ENCODE measurements around the gene CNTN3. TPM values are rescaled to one million over a fixed set of nuclear protein-coding genes. Genes with fewer than 3 reads are reported as not detected.

The CNTN3 gene
- total RNA-seq, 1 experiment from 2014 or later, result not detected

- Histone ChIP-seq H3K36me3 (ENCODE audit: control insufficient read depth in 1 of 2, insufficient read depth in 2 of 2, low read length in 2 of 2) (no peaks in the 10 kb centered on the region), H3K4me3 (replicated peaks in 1 of 2; ENCODE audit: low read depth in 1 of 2, low read length in 2 of 2) (no peak overlapping the region), H3K4me1 (ENCODE audit: control insufficient read depth in 1 of 2, insufficient read depth in 2 of 2, low read length in 2 of 2) (no peaks in the 10 kb centered on the region), H3K9me2 (ENCODE audit: insufficient read depth) (no peaks in the 10 kb centered on the region), H3K27ac (ENCODE audit: low read depth, low read length) (no peak overlapping the region), H2AFZ (ENCODE audit: low read depth, low read length, poor library complexity, severe bottlenecking) (no peak overlapping the region), H3K27me3 (ENCODE audit: insufficient read depth, low read length) (no peaks in the 10 kb centered on the region), H3K9me3 (ENCODE audit: control insufficient read depth in 1 of 2, insufficient read depth in 1 of 2, low read depth in 1 of 2, low read length in 2 of 2) (peaks cover 11 to 29% of the 10 kb centered on the region in 2 experiments; a peak in 2 of 4 replicates), H3K9ac (ENCODE audit: low read length) (no peak overlapping the region), H4K20me1 (ENCODE audit: insufficient read depth) (no peaks in the 10 kb centered on the region), H3K4me2 (ENCODE audit: low read length) (no peak overlapping the region), H3K79me2 (ENCODE audit: insufficient read depth, low read length) (no peaks in the 10 kb centered on the region)
- DNase-seq (ENCODE audit: low read depth, low spot score), result no peak
- TF ChIP-seq, protein P1, sequence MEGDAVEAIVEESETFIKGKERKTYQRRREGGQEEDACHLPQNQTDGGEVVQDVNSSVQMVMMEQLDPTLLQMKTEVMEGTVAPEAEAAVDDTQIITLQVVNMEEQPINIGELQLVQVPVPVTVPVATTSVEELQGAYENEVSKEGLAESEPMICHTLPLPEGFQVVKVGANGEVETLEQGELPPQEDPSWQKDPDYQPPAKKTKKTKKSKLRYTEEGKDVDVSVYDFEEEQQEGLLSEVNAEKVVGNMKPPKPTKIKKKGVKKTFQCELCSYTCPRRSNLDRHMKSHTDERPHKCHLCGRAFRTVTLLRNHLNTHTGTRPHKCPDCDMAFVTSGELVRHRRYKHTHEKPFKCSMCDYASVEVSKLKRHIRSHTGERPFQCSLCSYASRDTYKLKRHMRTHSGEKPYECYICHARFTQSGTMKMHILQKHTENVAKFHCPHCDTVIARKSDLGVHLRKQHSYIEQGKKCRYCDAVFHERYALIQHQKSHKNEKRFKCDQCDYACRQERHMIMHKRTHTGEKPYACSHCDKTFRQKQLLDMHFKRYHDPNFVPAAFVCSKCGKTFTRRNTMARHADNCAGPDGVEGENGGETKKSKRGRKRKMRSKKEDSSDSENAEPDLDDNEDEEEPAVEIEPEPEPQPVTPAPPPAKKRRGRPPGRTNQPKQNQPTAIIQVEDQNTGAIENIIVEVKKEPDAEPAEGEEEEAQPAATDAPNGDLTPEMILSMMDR (IDR thresholded peaks at IDR 0.05 in 2 of 3, conservative IDR thresholded peaks at IDR 0.05 in 1 of 3; ENCODE audit: borderline replicate concordance in 1 of 3, insufficient read depth in 1 of 3, low read depth in 2 of 3, low read length in 2 of 3), result no peak
- TF ChIP-seq EZH2 (IDR thresholded peaks at IDR 0.05), result no peak
- TF ChIP-seq SP1 (IDR thresholded peaks at IDR 0.05; ENCODE audit: low read depth), result no peak
- no peak for TF ChIP-seq EZH2phosphoT487 (IDR thresholded peaks at IDR 0.05; ENCODE audit: borderline replicate concordance)
- no peak for TF ChIP-seq EGR1 (IDR thresholded peaks at IDR 0.05; ENCODE audit: low read depth)
- no peak for TF ChIP-seq CBX3 (IDR thresholded peaks at IDR 0.05; ENCODE audit: low read depth)
- TF ChIP-seq, protein P2, sequence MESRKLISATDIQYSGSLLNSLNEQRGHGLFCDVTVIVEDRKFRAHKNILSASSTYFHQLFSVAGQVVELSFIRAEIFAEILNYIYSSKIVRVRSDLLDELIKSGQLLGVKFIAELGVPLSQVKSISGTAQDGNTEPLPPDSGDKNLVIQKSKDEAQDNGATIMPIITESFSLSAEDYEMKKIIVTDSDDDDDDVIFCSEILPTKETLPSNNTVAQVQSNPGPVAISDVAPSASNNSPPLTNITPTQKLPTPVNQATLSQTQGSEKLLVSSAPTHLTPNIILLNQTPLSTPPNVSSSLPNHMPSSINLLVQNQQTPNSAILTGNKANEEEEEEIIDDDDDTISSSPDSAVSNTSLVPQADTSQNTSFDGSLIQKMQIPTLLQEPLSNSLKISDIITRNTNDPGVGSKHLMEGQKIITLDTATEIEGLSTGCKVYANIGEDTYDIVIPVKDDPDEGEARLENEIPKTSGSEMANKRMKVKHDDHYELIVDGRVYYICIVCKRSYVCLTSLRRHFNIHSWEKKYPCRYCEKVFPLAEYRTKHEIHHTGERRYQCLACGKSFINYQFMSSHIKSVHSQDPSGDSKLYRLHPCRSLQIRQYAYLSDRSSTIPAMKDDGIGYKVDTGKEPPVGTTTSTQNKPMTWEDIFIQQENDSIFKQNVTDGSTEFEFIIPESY (IDR thresholded peaks at IDR 0.05; ENCODE audit: extremely low read depth, insufficient replicate concordance, low read length), result no peak
- TF ChIP-seq, protein P3, sequence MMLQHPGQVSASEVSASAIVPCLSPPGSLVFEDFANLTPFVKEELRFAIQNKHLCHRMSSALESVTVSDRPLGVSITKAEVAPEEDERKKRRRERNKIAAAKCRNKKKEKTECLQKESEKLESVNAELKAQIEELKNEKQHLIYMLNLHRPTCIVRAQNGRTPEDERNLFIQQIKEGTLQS (IDR thresholded peaks at IDR 0.05), result no peak
- TF ChIP-seq ZFX (IDR thresholded peaks at IDR 0.05), result no peak
- TF ChIP-seq ZNF274 (IDR thresholded peaks at IDR 0.05; ENCODE audit: low read depth, low read length), result no peak
- no peak for TF ChIP-seq ELF1 (IDR thresholded peaks at IDR 0.05; ENCODE audit: borderline replicate concordance, low read depth)
- CTCF ChIA-PET, result no interaction called here
- intact Hi-C loops (cut with micrococcal nuclease), result no loop called here
- no TSS peak for BruUV-seq (replicated peaks)
- RAD21 ChIA-PET (ENCODE audit: low non-redundant PET in 1 of 2, low total read pairs in 2 of 2, uncharacterized antibody in 2 of 2, unreplicated experiment in 2 of 2), result no interaction called here
- ATAC-seq, result no peak
- POLR2A ChIA-PET, result no interaction called here
Measured at GRCh38 chr3:74602471-74602870, 12.0 kb downstream of the CNTN3 start.
